H1 (cell line): ENCODE measurements around the gene PRDM5. TPM values are rescaled to one million over a fixed set of nuclear protein-coding genes. Genes with fewer than 3 reads are reported as not detected.

Source experiments
- CTCF ChIA-PET: fragments of 300-600 bp; sonication (Branson Sonifier 250); formaldehyde crosslinking; loops from one replicate; lab custom pipeline; 2021; ENCODE audit not compliant: partially characterized antibody; lab: Charles Lee
- POLR2A ChIA-PET: fragments of 300-600 bp; sonication (Branson Sonifier 250); formaldehyde crosslinking; loops from one replicate; lab custom pipeline; 2021; ENCODE audit warnings: inconsistent platforms; ENCODE audit not compliant: partially characterized antibody; lab: Charles Lee
- DNase-seq, 2 experiments: peaks; one replicate each; pipeline versions ENCODE4 v3.0.0 to v3.0.0-alpha.2; 2010 to 2022; ENCODE audit warnings: low spot score in 2 of 2, low read depth in 1 of 2, mixed read lengths in 1 of 2
- FAIRE-seq: peaks from 2 replicates; lab custom pipeline; 2011; peaks lifted over from hg19 to GRCh38; lab: Jason Lieb, UNC
- H2AFZ ChIP-seq: 2 replicates; pipeline ENCODE4 v1.8.1; 2012; ENCODE audit warnings: low read length, inconsistent platforms
- H2AK5ac ChIP-seq: 2 replicates; pipeline ENCODE4 v1.6.1; 2013; ENCODE audit warnings: low read depth, low read length
- H2BK120ac ChIP-seq: replicated peaks from 2 replicates; pipeline ENCODE3; 2013; ENCODE audit warnings: low read depth, low read length, inconsistent platforms
- H2BK12ac ChIP-seq: 2 replicates; pipeline ENCODE4 v1.6.1; 2013; ENCODE audit warnings: low read depth, low read length
- H2BK15ac ChIP-seq: 2 replicates; pipeline ENCODE4 v1.6.1; 2013; ENCODE audit warnings: low read length
- H2BK20ac ChIP-seq: 2 replicates; pipeline ENCODE4 v1.6.1; 2013; ENCODE audit warnings: low read length
- H2BK5ac ChIP-seq: 2 replicates; pipeline ENCODE4 v1.6.1; 2013; ENCODE audit warnings: low read depth, low read length
- H3K14ac ChIP-seq: 2 replicates; pipeline ENCODE4 v1.6.1; 2013; ENCODE audit warnings: inconsistent platforms; ENCODE audit not compliant: insufficient read length
- H3K18ac ChIP-seq: 2 replicates; pipeline ENCODE4 v1.6.1; 2013; ENCODE audit warnings: low read length; ENCODE audit errors: extremely low read depth
- H3K23ac ChIP-seq: 2 replicates; pipeline ENCODE4 v1.6.1; 2013; ENCODE audit warnings: inconsistent platforms; ENCODE audit not compliant: insufficient read length
- H3K23me2 ChIP-seq: 2 replicates; pipeline ENCODE4 v1.6.1; 2013; ENCODE audit warnings: low read depth, low read length
- H3K27ac ChIP-seq: 2 replicates; pipeline ENCODE4 v1.6.1; 2011; ENCODE audit warnings: low read depth, low read length, inconsistent platforms
- H3K27me3 ChIP-seq, 4 experiments: replicated peaks in 1 of 4; 1 replicate in 1 of 4; 2 replicates in 3 of 4; pipeline versions ENCODE4 v1.6.1 to v1.8.1; 2011 to 2013; ENCODE audit warnings: low read length in 3 of 4, mild to moderate bottlenecking in 3 of 4, inconsistent platforms in 2 of 4, mixed read lengths in 2 of 4, moderate library complexity in 1 of 4; ENCODE audit not compliant: control insufficient read depth in 3 of 4, insufficient read depth in 3 of 4; ENCODE audit errors: extremely low read depth in 1 of 4
- H3K36me3 ChIP-seq, 4 experiments: 2 replicates each; pipeline versions ENCODE4 v1.6.1 to v1.8.1; 2011 to 2013; ENCODE audit warnings: mild to moderate bottlenecking in 4 of 4, low read length in 3 of 4, moderate library complexity in 2 of 4, control low read depth in 1 of 4, inconsistent platforms in 1 of 4; ENCODE audit not compliant: insufficient read depth in 4 of 4, control insufficient read depth in 2 of 4
- H3K4ac ChIP-seq: replicated peaks from 2 replicates; pipeline ENCODE3; 2013; ENCODE audit warnings: low read length, low read depth, mixed read lengths, inconsistent platforms; ENCODE audit not compliant: insufficient read length
- H3K4me1 ChIP-seq, 4 experiments: replicated peaks in 1 of 4; 1 replicate in 1 of 4; 2 replicates in 3 of 4; pipeline versions ENCODE4 v1.6.1 to v1.8.1; 2011 to 2013; ENCODE audit warnings: low read length in 3 of 4, inconsistent platforms in 2 of 4, mixed read lengths in 1 of 4; ENCODE audit not compliant: insufficient read depth in 4 of 4, control insufficient read depth in 3 of 4
- H3K4me2 ChIP-seq, 2 experiments: 2 replicates each; pipeline versions ENCODE4 v1.6.1 to v1.8.1; 2011 to 2013; ENCODE audit warnings: low read depth in 2 of 2, low read length in 2 of 2, control low read depth in 1 of 2, inconsistent platforms in 1 of 2, mild to moderate bottlenecking in 1 of 2; ENCODE audit not compliant: insufficient read depth in 1 of 2
- H3K4me3 ChIP-seq, 4 experiments: fragments of 200-600, 300-600 bp in 1 of 4; sonication (generic), shearing (Covaris generic), sonication (Bioruptor Twin) in 1 of 4; 2 replicates each; pipeline versions ENCODE4 v1.5.1 to v1.8.1; 2011 to 2016; ENCODE audit warnings: low read length in 4 of 4, low read depth in 3 of 4, control low read depth in 2 of 4, inconsistent platforms in 2 of 4, mild to moderate bottlenecking in 2 of 4, mixed read lengths in 1 of 4, moderate library complexity in 1 of 4; ENCODE audit not compliant: insufficient read depth in 2 of 4; ENCODE audit errors: extremely low read depth in 1 of 4
- H3K56ac ChIP-seq: replicated peaks from 2 replicates; pipeline ENCODE3; 2013; ENCODE audit warnings: low read depth, mild to moderate bottlenecking, mixed read lengths, low read length, inconsistent platforms; ENCODE audit not compliant: insufficient read length
- H3K79me1 ChIP-seq: 2 replicates; pipeline ENCODE4 v1.6.1; 2013; ENCODE audit warnings: low read depth, low read length, control low read depth
- H3K79me2 ChIP-seq, 2 experiments: 2 replicates each; pipeline versions ENCODE4 v1.6.1 to v1.8.1; 2012 to 2013; ENCODE audit warnings: low read length in 2 of 2, mild to moderate bottlenecking in 2 of 2, inconsistent platforms in 1 of 2; ENCODE audit not compliant: insufficient read depth in 2 of 2, control insufficient read depth in 1 of 2
- H3K9ac ChIP-seq, 4 experiments: replicated peaks in 1 of 4; 1 replicate in 1 of 4; 2 replicates in 3 of 4; pipeline versions ENCODE4 v1.6.1 to v1.8.1; 2011 to 2013; ENCODE audit warnings: low read depth in 3 of 4, low read length in 3 of 4, control low read depth in 2 of 4, mild to moderate bottlenecking in 2 of 4, moderate library complexity in 2 of 4, inconsistent platforms in 1 of 4; ENCODE audit errors: extremely low read depth in 1 of 4
- H3K9me3 ChIP-seq, 2 experiments: 2 replicates each; pipeline versions ENCODE4 v1.6.1 to v1.8.1; 2012 to 2013; ENCODE audit warnings: mild to moderate bottlenecking in 2 of 2, moderate library complexity in 2 of 2, control low read depth in 1 of 2, inconsistent platforms in 1 of 2, low read depth in 1 of 2, low read length in 1 of 2, mixed read lengths in 1 of 2; ENCODE audit not compliant: insufficient read depth in 2 of 2
- H4K20me1 ChIP-seq, 2 experiments: replicated peaks in 1 of 2; 2 replicates each; pipeline versions ENCODE3 to v1.8.1; 2011 to 2013; ENCODE audit warnings: inconsistent platforms in 2 of 2, low read length in 2 of 2, mild to moderate bottlenecking in 1 of 2; ENCODE audit not compliant: insufficient read depth in 2 of 2, control insufficient read depth in 1 of 2
- H4K5ac ChIP-seq: 2 replicates; pipeline ENCODE4 v1.6.1; 2013; ENCODE audit warnings: low read length, low read depth, mixed read lengths, inconsistent platforms; ENCODE audit not compliant: insufficient read length
- H4K8ac ChIP-seq: 2 replicates; pipeline ENCODE4 v1.8.0; 2013; ENCODE audit warnings: mild to moderate bottlenecking, moderate library complexity, low read length, inconsistent platforms; ENCODE audit not compliant: insufficient read depth; ENCODE audit errors: extremely low read depth
- H4K91ac ChIP-seq: replicated peaks from 2 replicates; pipeline ENCODE3; 2013; ENCODE audit warnings: low read length, mixed read lengths, inconsistent platforms; ENCODE audit not compliant: insufficient read length
- BACH1 ChIP-seq: IDR thresholded peaks from 2 replicates; pipeline ENCODE4 v1.6.1; 2012; ENCODE audit warnings: low read length, improper control_type of control experiment
- CEBPB ChIP-seq: IDR thresholded peaks from 2 replicates; pipeline ENCODE4 v1.6.1; 2012; ENCODE audit warnings: low read depth, low read length
- CTBP2 ChIP-seq: IDR thresholded peaks from 2 replicates; pipeline ENCODE4 v1.7.0; 2011; ENCODE audit warnings: borderline replicate concordance, mild to moderate bottlenecking, moderate library complexity, mixed read lengths, low read length; ENCODE audit not compliant: insufficient read depth, insufficient read length
- E2F6 ChIP-seq: IDR thresholded peaks from 2 replicates; pipeline ENCODE4 v1.6.1; 2012; ENCODE audit warnings: inconsistent platforms
- GTF2F1 ChIP-seq: IDR thresholded peaks from 2 replicates; pipeline ENCODE4 v1.6.1; 2012; ENCODE audit warnings: low read depth, low read length, improper control_type of control experiment, borderline replicate concordance
- KDM4A ChIP-seq: IDR thresholded peaks from one replicate; pipeline ENCODE4 v1.7.1; 2012; ENCODE audit warnings: low read depth, mild to moderate bottlenecking, moderate library complexity, low read length, inconsistent platforms; ENCODE audit not compliant: severe bottlenecking
- MAFK ChIP-seq: IDR thresholded peaks from 2 replicates; pipeline ENCODE4 v1.6.1; 2012; ENCODE audit warnings: low read depth, mild to moderate bottlenecking, improper control_type of control experiment, low read length
- NANOG ChIP-seq: IDR thresholded peaks from 2 replicates; pipeline ENCODE4 v1.6.1; 2011; ENCODE audit warnings: low read length, low read depth, mild to moderate bottlenecking, inconsistent platforms; ENCODE audit not compliant: insufficient read depth, poor library complexity, severe bottlenecking
- POLR2A ChIP-seq, 2 experiments: IDR thresholded peaks; 1 replicate in 1 of 2; 2 replicates in 1 of 2; pipeline ENCODE4 v1.6.1; 2011; ENCODE audit warnings: low read depth in 2 of 2, low read length in 2 of 2, mild to moderate bottlenecking in 2 of 2; ENCODE audit errors: control extremely low read depth in 1 of 2
- RXRA ChIP-seq: IDR thresholded peaks from 2 replicates; pipeline ENCODE4 v1.6.1; 2011; ENCODE audit warnings: low read depth, mild to moderate bottlenecking, low read length, moderate library complexity; ENCODE audit not compliant: insufficient read depth
- SUZ12 ChIP-seq: fragments of 200-600 bp; sonication (generic); IDR thresholded peaks from 2 replicates; pipeline ENCODE4 v1.6.1; 2012; ENCODE audit warnings: mild to moderate bottlenecking, inconsistent platforms, low read length, moderate library complexity, mixed read lengths
- WGBS, 2 experiments: shearing (Covaris generic) in 1 of 2; methylation state at CpG; one replicate each; pipeline versions ENCODE4 v1.1.6 to v1.1.7; 2013 to 2015; ENCODE audit warnings: low lambda C conversion rate in 2 of 2, mixed read lengths in 2 of 2, inconsistent platforms in 1 of 2, low coverage in 1 of 2, missing lambda C conversion rate in 1 of 2; ENCODE audit not compliant: insufficient replicate concordance in 2 of 2, insufficient coverage in 1 of 2, insufficient read length in 1 of 2; ENCODE audit errors: extremely low coverage in 1 of 2, missing lambda C conversion rate in 1 of 2; 5-methylcytosine and 5-hydroxymethylcytosine counted together
- polyA plus RNA-seq, 7 experiments: library from polyadenylated mRNA; depleted of rRNA in 3 of 7; stranded (reverse) in 5 of 7; unstranded in 2 of 7; fragments of >200 nt in 5 of 7; fragments of 200-250 nt in 2 of 7; gene quantifications; 1 replicate in 5 of 7; 2 replicates in 1 of 7; 4 replicates in 1 of 7; pipeline versions ENCODE4 v1.2.1 to v1.2.3, GENCODE V29; 2011 to 2013; ENCODE audit warnings: missing spikeins in 2 of 7, mixed read lengths in 2 of 7
- total RNA-seq: library from RNA; stranded (reverse); fragmentation: NEBNext Ultra II Directional; extraction: Animal tissue kit (Norgen Biotek cat#: 25700); gene quantifications from 2 replicates; pipeline ENCODE4 v1.2.1, GENCODE V29; 2021
- TF ChIP-seq, protein P1 (sequence below): IDR thresholded peaks from 2 replicates; pipeline ENCODE4 v1.6.1; 2012; ENCODE audit warnings: low read length, inconsistent platforms

PRDM5 gene
- total and polyA plus RNA-seq, 2 of the 8 experiments (the other 6 are each of a cell fraction or from before 2014, with no cell fraction given) = 8.2 to 23.4 TPM

DNA sequence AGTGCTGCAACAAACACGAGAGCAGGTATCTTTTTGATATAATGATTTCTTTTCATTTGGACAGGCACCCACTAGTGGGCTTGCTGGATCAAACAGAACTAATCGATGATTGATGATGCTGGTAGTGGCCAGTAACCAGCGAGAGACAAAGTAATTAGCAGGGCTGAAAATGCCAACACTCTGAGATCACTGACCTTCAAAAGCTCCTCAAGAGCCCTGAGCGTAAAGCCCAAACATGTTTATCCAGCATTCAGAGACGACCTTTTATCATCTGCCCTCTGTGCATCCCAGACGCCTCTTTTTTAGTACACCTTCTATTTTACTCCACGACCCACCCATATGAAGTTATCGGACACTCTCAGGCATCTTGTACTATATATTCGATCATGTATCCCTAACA, 186.2 kb downstream of the PRDM5 start:
- H3K27ac ChIP-seq = no peak overlapping the region
- no peak overlapping the region for H4K8ac ChIP-seq
- H3K27me3 ChIP-seq = no peaks in the 10 kb centered on the region
- H3K23ac ChIP-seq = no peak overlapping the region
- H3K79me2 ChIP-seq = no peaks in the 10 kb centered on the region
- no peak overlapping the region for H3K4me3 ChIP-seq
- H3K4me1 ChIP-seq = peaks cover 0 to 5% (median 2%) of the 10 kb centered on the region in 4 experiments; a peak in 5 of 7 replicates
- no peaks in the 10 kb centered on the region for H4K20me1 ChIP-seq
- ChIA-PET POLR2A (no interaction called here), CTCF (interaction anchor here (1.0 kb wide), 1 partner anchor 476 kb away, joined by 4 read pairs; no protein-coding TSS in a partner anchor)
- no peak overlapping the region for H2AFZ ChIP-seq
- H3K56ac ChIP-seq = no peak overlapping the region
- H4K91ac ChIP-seq = no peak overlapping the region
- H3K36me3 ChIP-seq = no peaks in the 10 kb centered on the region; a peak in 1 of 8 replicates
- FAIRE-seq (no peak), DNase-seq (no peak)
- H2BK12ac ChIP-seq = no peak overlapping the region
- H3K4me2 ChIP-seq = no peak overlapping the region
- no peak overlapping the region for H2BK120ac ChIP-seq
- H3K23me2 ChIP-seq = no peaks in the 10 kb centered on the region; the same call in 1 of the 2 replicates
- no peak overlapping the region for H3K18ac ChIP-seq
- no peak overlapping the region for H2BK15ac ChIP-seq
- H2BK5ac ChIP-seq = no peak overlapping the region
- no peaks in the 10 kb centered on the region for H3K79me1 ChIP-seq
- no peak overlapping the region for H3K9ac ChIP-seq
- H4K5ac ChIP-seq = no peak overlapping the region
- H3K9me3 ChIP-seq = no peaks in the 10 kb centered on the region
- H2AK5ac ChIP-seq = no peak overlapping the region
- no peak overlapping the region for H2BK20ac ChIP-seq
- H3K14ac ChIP-seq = no peak overlapping the region
- WGBS, 2 experiments = 89% methylated on average over 9 of the region's 9 CpGs; no CpG with 5 or more reads in 1 of the 2 experiments
- no peak overlapping the region for H3K4ac ChIP-seq
- no peak for TF ChIP-seq POLR2A (IDR thresholded peaks at IDR 0.05; ENCODE audit: control extremely low read depth in 1 of 2, low read depth in 2 of 2, low read length in 2 of 2)
- TF ChIP-seq NANOG = no peak
- TF ChIP-seq SUZ12 = no peak
- TF ChIP-seq, protein P1, sequence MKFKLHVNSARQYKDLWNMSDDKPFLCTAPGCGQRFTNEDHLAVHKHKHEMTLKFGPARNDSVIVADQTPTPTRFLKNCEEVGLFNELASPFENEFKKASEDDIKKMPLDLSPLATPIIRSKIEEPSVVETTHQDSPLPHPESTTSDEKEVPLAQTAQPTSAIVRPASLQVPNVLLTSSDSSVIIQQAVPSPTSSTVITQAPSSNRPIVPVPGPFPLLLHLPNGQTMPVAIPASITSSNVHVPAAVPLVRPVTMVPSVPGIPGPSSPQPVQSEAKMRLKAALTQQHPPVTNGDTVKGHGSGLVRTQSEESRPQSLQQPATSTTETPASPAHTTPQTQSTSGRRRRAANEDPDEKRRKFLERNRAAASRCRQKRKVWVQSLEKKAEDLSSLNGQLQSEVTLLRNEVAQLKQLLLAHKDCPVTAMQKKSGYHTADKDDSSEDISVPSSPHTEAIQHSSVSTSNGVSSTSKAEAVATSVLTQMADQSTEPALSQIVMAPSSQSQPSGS = no peak
- no peak for TF ChIP-seq CEBPB
- no peak for TF ChIP-seq MAFK
- no peak for TF ChIP-seq E2F6
- no peak for TF ChIP-seq BACH1
- no peak for TF ChIP-seq KDM4A
- TF ChIP-seq RXRA = no peak
- no peak for TF ChIP-seq GTF2F1
- no peak for TF ChIP-seq CTBP2
